Measurements from ENCODE around the gene ATG16L2.
A peak's percentile ranks its signal among the peaks of the same experiment; 100 is the strongest.

Gene ATG16L2

GRCh38 chr11:72775288-72776110, 38.7 kb upstream of the ATG16L2 start:
- Mint-ChIP-seq H3K36me3 (ENCODE audit: low read depth) (no peaks in the 10 kb centered on the region), H3K4me3 (no peak overlapping the region), H3K27ac (no peak overlapping the region), H3K9me3 (no peaks in the 10 kb centered on the region), H3K4me1 (ENCODE audit: low read depth) (peaks cover 46% of the 10 kb centered on the region), H3K27me3 (peaks cover 36% of the 10 kb centered on the region)
- intact Hi-C loops (cut with micrococcal nuclease) = no loop called here

- H3K27me3 Mint-ChIP-seq = peaks cover 41% of the 10 kb centered on the region
- intact Hi-C loops (cut with micrococcal nuclease) = no loop called here
- H3K27ac Mint-ChIP-seq = peak overlapping the region; percentile 26
- H3K4me1 Mint-ChIP-seq (ENCODE audit: low read depth) = peaks cover 48% of the 10 kb centered on the region
- no peak overlapping the region for H3K4me3 Mint-ChIP-seq
- no peaks in the 10 kb centered on the region for H3K36me3 Mint-ChIP-seq (ENCODE audit: low read depth)
- no peaks in the 10 kb centered on the region for H3K9me3 Mint-ChIP-seq
Measured at GRCh38 chr11:72776117-72776843, 37.9 kb upstream of the ATG16L2 start.

- H3K4me3 Mint-ChIP-seq = no peak overlapping the region
- H3K4me1 Mint-ChIP-seq (ENCODE audit: low read depth) = peaks cover 47% of the 10 kb centered on the region
- H3K27ac Mint-ChIP-seq = peak overlapping the region; percentile 26
- intact Hi-C loops (cut with micrococcal nuclease) = no loop called here
- no peaks in the 10 kb centered on the region for H3K9me3 Mint-ChIP-seq
- H3K36me3 Mint-ChIP-seq (ENCODE audit: low read depth) = no peaks in the 10 kb centered on the region
- peaks cover 41% of the 10 kb centered on the region for H3K27me3 Mint-ChIP-seq
Measured at GRCh38 chr11:72776844-72777754, 37.1 kb upstream of the ATG16L2 start.

DNA sequence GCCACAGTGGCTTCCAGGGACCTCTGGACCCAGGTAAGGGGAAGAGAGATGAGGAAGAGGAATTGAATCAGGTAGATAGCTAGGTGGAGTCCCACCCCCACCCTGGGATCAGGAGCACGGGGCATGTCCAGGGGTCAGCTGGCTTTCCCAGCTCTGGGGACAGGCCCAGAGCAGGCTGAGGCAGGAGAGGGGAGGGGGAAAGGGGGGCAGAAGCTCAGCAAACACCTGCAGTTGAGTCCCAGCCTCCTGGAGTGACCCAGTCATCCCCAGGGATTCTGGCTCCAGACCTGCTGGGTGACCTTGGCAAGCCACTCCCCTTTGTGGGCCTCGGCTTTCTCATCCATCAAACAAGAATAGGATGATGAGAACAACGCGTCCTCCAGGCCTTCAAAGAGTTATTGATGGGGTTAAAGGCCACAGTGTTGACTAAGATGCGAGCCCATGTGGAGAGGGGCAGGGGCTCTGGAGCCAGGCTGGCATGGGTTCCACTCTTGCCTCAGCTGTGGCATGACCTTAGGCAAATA, 36.4 kb upstream of the ATG16L2 start:
- intact Hi-C loops (cut with micrococcal nuclease) = no loop called here
- no peak overlapping the region for H3K4me3 Mint-ChIP-seq
- H3K9me3 Mint-ChIP-seq = no peaks in the 10 kb centered on the region
- no peak overlapping the region for H3K27ac Mint-ChIP-seq
- peaks cover 48% of the 10 kb centered on the region for H3K4me1 Mint-ChIP-seq (ENCODE audit: low read depth)
- H3K27me3 Mint-ChIP-seq = peaks cover 43% of the 10 kb centered on the region
- H3K36me3 Mint-ChIP-seq (ENCODE audit: low read depth) = no peaks in the 10 kb centered on the region

- no peaks in the 10 kb centered on the region for H3K9me3 Mint-ChIP-seq
- H3K4me1 Mint-ChIP-seq (ENCODE audit: low read depth) = peaks cover 52% of the 10 kb centered on the region
- H3K27ac Mint-ChIP-seq = no peak overlapping the region
- H3K27me3 Mint-ChIP-seq = peaks cover 45% of the 10 kb centered on the region
- no peak overlapping the region for H3K4me3 Mint-ChIP-seq
- no peaks in the 10 kb centered on the region for H3K36me3 Mint-ChIP-seq (ENCODE audit: low read depth)
- intact Hi-C loops (cut with micrococcal nuclease) = no loop called here
Measured at GRCh38 chr11:72778535-72779494, 35.4 kb upstream of the ATG16L2 start.

DNA sequence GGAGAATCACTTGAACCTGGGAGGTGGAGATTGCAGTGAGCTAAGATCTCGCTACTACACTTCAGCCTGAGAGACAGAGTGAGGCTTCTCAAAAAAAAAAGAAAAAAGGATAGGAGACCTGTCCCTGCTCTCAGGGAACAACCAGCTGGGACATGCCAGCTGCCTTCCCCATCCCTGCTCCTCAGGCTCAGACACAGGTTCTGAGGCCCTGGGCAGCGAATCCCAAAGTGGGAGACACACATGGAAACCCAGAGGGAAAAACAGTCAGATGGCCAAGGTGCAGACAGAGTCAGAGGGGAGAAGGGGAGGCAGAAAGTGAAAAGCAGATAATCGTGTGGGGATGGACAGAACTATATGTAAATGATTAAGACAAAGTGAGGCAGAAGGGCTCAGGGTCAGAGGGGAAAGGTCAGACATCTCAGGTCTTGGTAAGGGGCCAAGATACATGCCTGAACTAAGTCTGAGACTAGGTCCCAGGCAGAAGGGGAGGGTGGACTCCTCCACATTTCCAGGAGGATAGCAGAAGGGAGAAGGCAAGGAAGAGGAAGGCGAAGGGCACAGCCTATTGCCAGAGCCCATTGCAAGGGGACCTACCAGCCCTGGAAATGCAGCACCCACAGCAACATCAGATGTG, 34.6 kb upstream of the ATG16L2 start:
- intact Hi-C loops (cut with micrococcal nuclease) = no loop called here
- H3K27ac Mint-ChIP-seq = no peak overlapping the region
- peaks cover 45% of the 10 kb centered on the region for H3K27me3 Mint-ChIP-seq
- peaks cover 52% of the 10 kb centered on the region for H3K4me1 Mint-ChIP-seq (ENCODE audit: low read depth)
- no peaks in the 10 kb centered on the region for H3K9me3 Mint-ChIP-seq
- H3K36me3 Mint-ChIP-seq (ENCODE audit: low read depth) = no peaks in the 10 kb centered on the region
- no peak overlapping the region for H3K4me3 Mint-ChIP-seq

DNA sequence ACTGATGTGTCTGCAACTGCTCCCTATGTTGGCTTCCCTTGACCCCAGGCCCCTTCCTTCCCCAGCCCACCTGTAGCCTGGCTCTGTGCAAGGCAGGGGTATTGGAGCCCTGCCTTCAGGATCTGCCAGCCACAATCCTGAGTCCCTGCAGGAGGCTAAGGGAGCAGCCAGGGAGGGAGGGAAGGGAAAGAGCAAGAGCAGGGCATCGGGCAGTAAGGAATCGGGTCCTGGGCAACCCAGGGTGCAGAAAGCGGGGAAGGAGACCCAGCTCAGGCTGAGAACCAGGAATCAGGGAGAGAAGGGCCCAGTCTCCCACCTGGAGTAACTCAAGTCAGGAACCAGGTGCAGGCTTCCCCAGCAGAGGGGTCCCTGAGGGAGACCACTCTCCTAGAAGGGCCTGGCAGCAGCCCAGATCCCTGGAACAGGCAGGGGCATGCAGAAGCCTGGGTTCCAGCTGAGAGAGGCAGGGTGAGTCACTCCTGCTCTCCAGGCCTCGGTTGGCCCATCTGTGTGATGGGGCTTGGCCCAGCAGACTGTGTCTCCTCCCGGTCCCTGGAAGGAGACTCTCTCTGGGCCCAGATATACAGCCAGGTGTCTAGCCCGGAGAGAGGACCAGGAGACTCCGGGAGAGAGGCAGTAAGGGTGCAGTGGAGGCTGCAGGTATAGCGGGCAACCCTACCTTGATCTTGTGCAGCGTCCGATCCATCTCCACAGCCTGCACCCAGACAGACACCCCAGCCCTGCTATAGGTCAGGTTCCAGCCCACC, 33.7 kb upstream of the ATG16L2 start:
- peaks cover 54% of the 10 kb centered on the region for H3K4me1 Mint-ChIP-seq (ENCODE audit: low read depth)
- no peaks in the 10 kb centered on the region for H3K9me3 Mint-ChIP-seq
- intact Hi-C loops (cut with micrococcal nuclease) = no loop called here
- peak overlapping the region; percentile 61 for H3K27ac Mint-ChIP-seq
- peaks cover 40% of the 10 kb centered on the region for H3K27me3 Mint-ChIP-seq
- no peaks in the 10 kb centered on the region for H3K36me3 Mint-ChIP-seq (ENCODE audit: low read depth)
- peak overlapping the region; percentile 72 for H3K4me3 Mint-ChIP-seq

DNA sequence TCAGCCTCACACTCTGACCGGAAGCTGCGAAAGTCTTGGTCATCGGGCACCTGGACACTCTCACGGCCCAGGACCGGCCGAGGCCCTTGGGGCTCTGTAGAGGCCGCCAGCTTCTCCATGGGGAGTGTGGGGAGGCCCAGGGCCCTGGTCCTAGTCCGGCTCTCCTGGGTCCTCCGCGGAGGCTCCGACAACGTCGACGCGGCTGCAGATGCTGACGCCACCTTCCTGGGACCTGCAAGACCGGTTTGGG, 33.2 kb upstream of the ATG16L2 start:
- Mint-ChIP-seq H3K27me3 (peaks cover 38% of the 10 kb centered on the region), H3K36me3 (ENCODE audit: low read depth) (no peaks in the 10 kb centered on the region), H3K4me1 (ENCODE audit: low read depth) (peaks cover 56% of the 10 kb centered on the region), H3K27ac (peak overlapping the region; percentile 61), H3K4me3 (peak overlapping the region; percentile 72), H3K9me3 (no peaks in the 10 kb centered on the region)
- intact Hi-C loops (cut with micrococcal nuclease) = no loop called here

- no peaks in the 10 kb centered on the region for H3K9me3 Mint-ChIP-seq
- H3K27ac Mint-ChIP-seq = peak overlapping the region; percentile 61
- H3K4me1 Mint-ChIP-seq (ENCODE audit: low read depth) = peaks cover 54% of the 10 kb centered on the region
- intact Hi-C loops (cut with micrococcal nuclease) = no loop called here
- H3K4me3 Mint-ChIP-seq = peak overlapping the region; percentile 72
- H3K36me3 Mint-ChIP-seq (ENCODE audit: low read depth) = no peaks in the 10 kb centered on the region
- H3K27me3 Mint-ChIP-seq = peaks cover 38% of the 10 kb centered on the region
Measured at GRCh38 chr11:72781313-72782080, 32.7 kb upstream of the ATG16L2 start.

GRCh38 chr11:72782081-72782920, 31.9 kb upstream of the ATG16L2 start:
- Mint-ChIP-seq H3K4me1 (ENCODE audit: low read depth) (peaks cover 54% of the 10 kb centered on the region), H3K9me3 (no peaks in the 10 kb centered on the region), H3K27ac (peak overlapping the region; percentile 61), H3K4me3 (peak overlapping the region; percentile 47), H3K27me3 (peaks cover 38% of the 10 kb centered on the region), H3K36me3 (ENCODE audit: low read depth) (no peaks in the 10 kb centered on the region)
- intact Hi-C loops (cut with micrococcal nuclease) = no loop called here
